ENCODE measurements around the gene CNTNAP5. TPM values are rescaled to one million over a fixed set of nuclear protein-coding genes. Genes with fewer than 3 reads are reported as not detected.

Gene CNTNAP5
- total and polyA plus RNA-seq, 2 of the 13 experiments (the other 11 are each of a cell fraction or from before 2014, with no cell fraction given) = not detected

DNA sequence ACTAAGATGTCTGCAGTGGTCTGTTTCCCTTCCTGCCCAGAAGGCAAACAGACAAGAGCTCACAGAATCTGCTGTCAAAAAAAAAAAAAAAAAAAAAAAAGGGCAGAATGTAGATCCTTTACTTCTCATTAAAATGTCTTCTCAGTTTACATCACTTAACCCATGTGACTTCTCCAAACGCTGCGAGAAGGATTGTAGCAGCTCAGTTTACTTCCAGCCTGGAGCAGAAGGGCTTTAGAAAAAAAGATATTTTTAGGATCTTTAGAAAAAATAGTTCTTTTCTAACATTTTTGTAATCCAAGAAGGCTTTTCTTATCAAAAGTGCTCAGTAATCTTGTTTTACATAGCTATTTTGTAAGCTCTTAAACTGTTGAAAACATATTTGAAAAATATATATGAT lies 425.4 kb downstream of the CNTNAP5 start:
- H3K36me3 ChIP-seq (replicated peaks in 1 of 2; ENCODE audit: control insufficient read depth in 1 of 2, insufficient read depth in 2 of 2, low read length in 2 of 2) = no peaks in the 10 kb centered on the region
- H3K9ac ChIP-seq (ENCODE audit: insufficient read depth, low read depth, low read length) = no peak overlapping the region
- DNase-seq (ENCODE audit: low spot score) (no peak), FAIRE-seq (no peak), ATAC-seq (no peak)
- WGBS (ENCODE audit: low lambda C conversion rate) = under 1% methylated on average over 2 of the region's 2 CpGs
- POLR2A ChIA-PET = no interaction called here
- intact Hi-C loops (cut with micrococcal nuclease; ENCODE audit: unreplicated experiment) (no loop called here), in situ Hi-C loops (cut with HindIII; ENCODE audit: extremely low pct_ligation_motif_present, low pct_unique_long_range_greater_than_20kb) (no loop called here)
- no peaks in the 10 kb centered on the region for H3K4me1 ChIP-seq (ENCODE audit: insufficient read depth, low read length)
- H3K4me3 ChIP-seq (replicated peaks in 1 of 3; ENCODE audit: insufficient read depth in 1 of 3, low read depth in 2 of 3, low read length in 3 of 3) = no peak overlapping the region
- no peak overlapping the region for H2AFZ ChIP-seq (ENCODE audit: low read length)
- BruUV-seq (replicated peaks) = no TSS peak
- H3K79me2 ChIP-seq (ENCODE audit: insufficient read depth, low read length) = no peaks in the 10 kb centered on the region
- no peaks in the 10 kb centered on the region; a peak in 1 of 5 replicates for H3K27me3 ChIP-seq (ENCODE audit: control insufficient read depth in 1 of 2, insufficient read depth in 2 of 2, low read length in 2 of 2)
- CTCF ChIA-PET (ENCODE audit: low intra/inter-chr PET ratio, low total read pairs) = no interaction called here
- no peaks in the 10 kb centered on the region; the same call in 1 of the 2 replicates for H4K20me1 ChIP-seq (ENCODE audit: insufficient read depth, low read length)
- H3K9me3 ChIP-seq (ENCODE audit: low read length) = peaks cover 3% of the 10 kb centered on the region
- TF ChIP-seq ZNF549 (CRISPR knock-in tag; IDR thresholded peaks at IDR 0.05) (no peak), ZFP1 (CRISPR knock-in tag; IDR thresholded peaks at IDR 0.05) (no peak)
- no peak overlapping the region for H3K4me2 ChIP-seq (ENCODE audit: low read depth, low read length)
- H3K27ac ChIP-seq (ENCODE audit: extremely low read length, insufficient read depth, low read length) = no peak overlapping the region

DNA sequence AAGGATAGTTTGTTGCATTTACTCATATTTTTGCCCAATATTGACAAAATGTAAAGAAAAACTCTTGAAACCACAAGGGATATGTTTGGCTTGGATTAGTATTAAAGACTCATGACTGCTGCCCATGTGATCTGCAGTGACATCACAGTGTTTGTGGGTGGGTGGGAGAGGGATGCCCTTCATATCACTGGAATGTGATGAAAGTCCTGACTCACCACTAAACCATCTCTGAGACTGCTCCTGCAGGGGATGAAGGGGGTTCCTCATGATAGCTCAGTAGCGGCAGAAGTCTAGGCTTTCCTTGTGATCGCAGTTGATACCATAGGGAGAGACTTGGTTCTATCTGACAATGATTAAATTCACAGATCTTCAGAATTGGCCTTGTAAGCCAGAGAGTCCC lies 451.2 kb downstream of the CNTNAP5 start:
- Histone ChIP-seq H3K9ac (ENCODE audit: insufficient read depth, low read depth, low read length) (no peak overlapping the region), H3K4me1 (ENCODE audit: insufficient read depth, low read length) (no peaks in the 10 kb centered on the region), H3K36me3 (replicated peaks in 1 of 2; ENCODE audit: control insufficient read depth in 1 of 2, insufficient read depth in 2 of 2, low read length in 2 of 2) (no peaks in the 10 kb centered on the region), H3K79me2 (ENCODE audit: insufficient read depth, low read length) (no peaks in the 10 kb centered on the region), H4K20me1 (ENCODE audit: insufficient read depth, low read length) (no peaks in the 10 kb centered on the region), H3K9me3 (ENCODE audit: low read length) (no peaks in the 10 kb centered on the region; the same call in 1 of the 2 replicates), H3K27ac (ENCODE audit: extremely low read length, insufficient read depth, low read length) (no peak overlapping the region), H3K4me2 (ENCODE audit: low read depth, low read length) (no peak overlapping the region), H2AFZ (ENCODE audit: low read length) (no peak overlapping the region), H3K27me3 (ENCODE audit: control insufficient read depth in 1 of 2, insufficient read depth in 2 of 2, low read length in 2 of 2) (no peaks in the 10 kb centered on the region), H3K4me3 (replicated peaks in 1 of 3; ENCODE audit: insufficient read depth in 1 of 3, low read depth in 2 of 3, low read length in 3 of 3) (no peak overlapping the region)
- WGBS (ENCODE audit: low lambda C conversion rate) = 27% methylated on average over 2 of the region's 2 CpGs
- no peak for ATAC-seq
- in situ Hi-C loops (cut with HindIII; ENCODE audit: extremely low pct_ligation_motif_present, low pct_unique_long_range_greater_than_20kb) = no loop called here
- peak; percentile 6 for DNase-seq (ENCODE audit: low spot score)
- ChIA-PET CTCF (ENCODE audit: low intra/inter-chr PET ratio, low total read pairs) (no interaction called here), POLR2A (no interaction called here)
- FAIRE-seq = no peak
- intact Hi-C loops (cut with micrococcal nuclease; ENCODE audit: unreplicated experiment) = no loop called here
- no peak for TF ChIP-seq ZNF33B (CRISPR knock-in tag; IDR thresholded peaks at IDR 0.05)
- no peak for TF ChIP-seq ZZZ3 (CRISPR knock-in tag; IDR thresholded peaks at IDR 0.05; ENCODE audit: borderline replicate concordance)
- no peak for TF ChIP-seq FOSL2 (CRISPR knock-in tag; IDR thresholded peaks at IDR 0.05)
- no peak for TF ChIP-seq RORA (CRISPR knock-in tag; IDR thresholded peaks at IDR 0.05)
- no peak for TF ChIP-seq ZNF121 (CRISPR knock-in tag; IDR thresholded peaks at IDR 0.05)
- TF ChIP-seq, protein P1, sequence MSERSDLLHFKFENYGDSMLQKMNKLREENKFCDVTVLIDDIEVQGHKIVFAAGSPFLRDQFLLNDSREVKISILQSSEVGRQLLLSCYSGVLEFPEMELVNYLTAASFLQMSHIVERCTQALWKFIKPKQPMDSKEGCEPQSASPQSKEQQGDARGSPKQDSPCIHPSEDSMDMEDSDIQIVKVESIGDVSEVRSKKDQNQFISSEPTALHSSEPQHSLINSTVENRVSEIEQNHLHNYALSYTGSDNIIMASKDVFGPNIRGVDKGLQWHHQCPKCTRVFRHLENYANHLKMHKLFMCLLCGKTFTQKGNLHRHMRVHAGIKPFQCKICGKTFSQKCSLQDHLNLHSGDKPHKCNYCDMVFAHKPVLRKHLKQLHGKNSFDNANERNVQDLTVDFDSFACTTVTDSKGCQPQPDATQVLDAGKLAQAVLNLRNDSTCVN (CRISPR knock-in tag; IDR thresholded peaks at IDR 0.05; ENCODE audit: borderline replicate concordance) = no peak
- TF ChIP-seq FIP1L1 (IDR thresholded peaks at IDR 0.05; ENCODE audit: borderline replicate concordance, insufficient read depth, low read depth, low read length) = no peak
- TF ChIP-seq RCOR2 (CRISPR knock-in tag; IDR thresholded peaks at IDR 0.05) = no peak
- TF ChIP-seq NBN (conservative IDR thresholded peaks at IDR 0.05) = no peak
- TF ChIP-seq GABPB1 (CRISPR knock-in tag; IDR thresholded peaks at IDR 0.05) = no peak
- TF ChIP-seq HNF4G (IDR thresholded peaks at IDR 0.05; ENCODE audit: borderline replicate concordance, low read depth, low read length) = no peak
- no peak for TF ChIP-seq HNF4G (CRISPR knock-in tag; IDR thresholded peaks at IDR 0.05; ENCODE audit: borderline replicate concordance, low read depth)
- TF ChIP-seq, protein P2, sequence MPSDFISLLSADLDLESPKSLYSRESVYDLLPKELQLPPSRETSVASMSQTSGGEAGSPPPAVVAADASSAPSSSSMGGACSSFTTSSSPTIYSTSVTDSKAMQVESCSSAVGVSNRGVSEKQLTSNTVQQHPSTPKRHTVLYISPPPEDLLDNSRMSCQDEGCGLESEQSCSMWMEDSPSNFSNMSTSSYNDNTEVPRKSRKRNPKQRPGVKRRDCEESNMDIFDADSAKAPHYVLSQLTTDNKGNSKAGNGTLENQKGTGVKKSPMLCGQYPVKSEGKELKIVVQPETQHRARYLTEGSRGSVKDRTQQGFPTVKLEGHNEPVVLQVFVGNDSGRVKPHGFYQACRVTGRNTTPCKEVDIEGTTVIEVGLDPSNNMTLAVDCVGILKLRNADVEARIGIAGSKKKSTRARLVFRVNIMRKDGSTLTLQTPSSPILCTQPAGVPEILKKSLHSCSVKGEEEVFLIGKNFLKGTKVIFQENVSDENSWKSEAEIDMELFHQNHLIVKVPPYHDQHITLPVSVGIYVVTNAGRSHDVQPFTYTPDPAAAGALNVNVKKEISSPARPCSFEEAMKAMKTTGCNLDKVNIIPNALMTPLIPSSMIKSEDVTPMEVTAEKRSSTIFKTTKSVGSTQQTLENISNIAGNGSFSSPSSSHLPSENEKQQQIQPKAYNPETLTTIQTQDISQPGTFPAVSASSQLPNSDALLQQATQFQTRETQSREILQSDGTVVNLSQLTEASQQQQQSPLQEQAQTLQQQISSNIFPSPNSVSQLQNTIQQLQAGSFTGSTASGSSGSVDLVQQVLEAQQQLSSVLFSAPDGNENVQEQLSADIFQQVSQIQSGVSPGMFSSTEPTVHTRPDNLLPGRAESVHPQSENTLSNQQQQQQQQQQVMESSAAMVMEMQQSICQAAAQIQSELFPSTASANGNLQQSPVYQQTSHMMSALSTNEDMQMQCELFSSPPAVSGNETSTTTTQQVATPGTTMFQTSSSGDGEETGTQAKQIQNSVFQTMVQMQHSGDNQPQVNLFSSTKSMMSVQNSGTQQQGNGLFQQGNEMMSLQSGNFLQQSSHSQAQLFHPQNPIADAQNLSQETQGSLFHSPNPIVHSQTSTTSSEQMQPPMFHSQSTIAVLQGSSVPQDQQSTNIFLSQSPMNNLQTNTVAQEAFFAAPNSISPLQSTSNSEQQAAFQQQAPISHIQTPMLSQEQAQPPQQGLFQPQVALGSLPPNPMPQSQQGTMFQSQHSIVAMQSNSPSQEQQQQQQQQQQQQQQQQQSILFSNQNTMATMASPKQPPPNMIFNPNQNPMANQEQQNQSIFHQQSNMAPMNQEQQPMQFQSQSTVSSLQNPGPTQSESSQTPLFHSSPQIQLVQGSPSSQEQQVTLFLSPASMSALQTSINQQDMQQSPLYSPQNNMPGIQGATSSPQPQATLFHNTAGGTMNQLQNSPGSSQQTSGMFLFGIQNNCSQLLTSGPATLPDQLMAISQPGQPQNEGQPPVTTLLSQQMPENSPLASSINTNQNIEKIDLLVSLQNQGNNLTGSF (CRISPR knock-in tag; IDR thresholded peaks at IDR 0.05) = no peak
- BruUV-seq (replicated peaks) = no TSS peak
